ENCODE measurements around the gene NACC1.

Gene NACC1

DNA sequence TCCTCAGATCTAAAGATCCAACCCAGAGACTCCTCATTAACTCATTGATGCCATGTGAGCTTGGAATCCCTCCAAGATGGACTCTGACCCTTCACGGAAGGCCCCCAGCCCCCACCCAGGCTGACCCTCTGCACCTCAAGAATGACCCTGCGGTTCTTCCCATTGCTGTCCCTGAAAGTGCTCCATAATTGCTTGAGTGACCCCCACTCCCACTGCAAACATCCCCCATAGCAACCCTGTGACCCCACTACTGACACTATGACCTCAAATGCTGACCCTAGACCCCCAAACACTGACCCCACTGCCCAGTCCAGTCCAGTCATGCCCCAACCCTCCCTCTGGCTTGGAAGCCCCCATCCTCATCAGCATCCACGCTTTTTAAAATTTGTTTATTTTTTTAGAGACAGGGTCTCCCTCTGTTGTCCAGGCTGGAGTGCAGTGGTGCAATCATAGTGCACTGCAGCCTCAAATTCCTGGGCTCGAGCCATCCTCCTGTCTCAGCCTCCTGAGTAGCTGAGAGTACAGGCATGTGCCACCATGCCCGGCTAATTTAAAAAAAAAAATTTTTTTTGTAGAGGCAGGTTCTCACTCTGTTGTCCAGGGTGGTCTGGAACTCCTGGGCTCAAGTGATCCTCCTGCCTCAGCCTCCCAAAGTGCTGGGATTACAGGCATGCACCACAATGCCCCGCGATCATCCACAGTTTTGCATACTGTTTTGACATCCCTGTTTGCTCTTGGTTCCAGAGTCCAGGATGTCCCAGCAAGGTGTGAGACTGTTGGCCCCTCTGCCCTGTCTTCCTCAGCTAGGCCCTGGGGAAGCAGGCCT is 16.3 kb upstream of the NACC1 start:
- no peak overlapping the region for H3K27ac ChIP-seq (ENCODE audit: low read length)

DNA sequence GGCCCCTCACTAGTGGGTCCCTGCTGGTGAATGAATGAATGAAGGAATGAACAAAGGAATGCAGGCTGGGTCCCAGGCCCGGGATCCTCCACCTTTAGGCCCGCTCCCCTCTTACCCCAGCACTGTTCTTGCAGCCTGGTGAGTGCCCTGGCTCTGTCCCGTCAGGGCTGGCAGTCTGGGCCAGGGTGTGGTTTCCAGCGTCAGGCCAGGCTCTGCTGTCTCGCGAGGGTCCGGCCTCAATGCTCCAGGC is 15.7 kb upstream of the NACC1 start:
- Histone ChIP-seq H3K9me3 (ENCODE audit: insufficient read depth, low read length, severe bottlenecking) (no peaks in the 10 kb centered on the region), H2AFZ (ENCODE audit: low read depth, low read length) (peak overlapping the region; percentile 30; the same call in 1 of the 2 replicates), H3K4me1 (ENCODE audit: insufficient read depth, low read length) (peaks cover 36% of the 10 kb centered on the region), H3K9ac (ENCODE audit: low read depth, low read length) (peak overlapping the region; percentile 44; the same call in 1 of the 2 replicates), H4K20me1 (ENCODE audit: insufficient read depth, low read length) (no peaks in the 10 kb centered on the region), H3K4me3 (ENCODE audit: low read depth in 1 of 2, low read length in 2 of 2) (peak overlapping the region in 1 of 2 experiments; percentile 48; a peak in 2 of 4 replicates), H3K79me2 (ENCODE audit: insufficient read depth, low read length) (no peaks in the 10 kb centered on the region), H3K27me3 (ENCODE audit: insufficient read depth, low read length, poor library complexity) (peaks cover 9% of the 10 kb centered on the region), H3K27ac (ENCODE audit: low read length) (no peak overlapping the region), H3K36me3 (ENCODE audit: insufficient read depth, low read length) (peaks cover 2% of the 10 kb centered on the region), H3K4me2 (ENCODE audit: insufficient read depth, low read length) (peak overlapping the region; percentile 55)
- TF ChIP-seq, protein P1, sequence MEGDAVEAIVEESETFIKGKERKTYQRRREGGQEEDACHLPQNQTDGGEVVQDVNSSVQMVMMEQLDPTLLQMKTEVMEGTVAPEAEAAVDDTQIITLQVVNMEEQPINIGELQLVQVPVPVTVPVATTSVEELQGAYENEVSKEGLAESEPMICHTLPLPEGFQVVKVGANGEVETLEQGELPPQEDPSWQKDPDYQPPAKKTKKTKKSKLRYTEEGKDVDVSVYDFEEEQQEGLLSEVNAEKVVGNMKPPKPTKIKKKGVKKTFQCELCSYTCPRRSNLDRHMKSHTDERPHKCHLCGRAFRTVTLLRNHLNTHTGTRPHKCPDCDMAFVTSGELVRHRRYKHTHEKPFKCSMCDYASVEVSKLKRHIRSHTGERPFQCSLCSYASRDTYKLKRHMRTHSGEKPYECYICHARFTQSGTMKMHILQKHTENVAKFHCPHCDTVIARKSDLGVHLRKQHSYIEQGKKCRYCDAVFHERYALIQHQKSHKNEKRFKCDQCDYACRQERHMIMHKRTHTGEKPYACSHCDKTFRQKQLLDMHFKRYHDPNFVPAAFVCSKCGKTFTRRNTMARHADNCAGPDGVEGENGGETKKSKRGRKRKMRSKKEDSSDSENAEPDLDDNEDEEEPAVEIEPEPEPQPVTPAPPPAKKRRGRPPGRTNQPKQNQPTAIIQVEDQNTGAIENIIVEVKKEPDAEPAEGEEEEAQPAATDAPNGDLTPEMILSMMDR (IDR thresholded peaks at IDR 0.05; ENCODE audit: borderline replicate concordance, extremely low read depth, low read length, poor library complexity, severe bottlenecking), result no peak
- no peak for TF ChIP-seq EZH2 (IDR thresholded peaks at IDR 0.05; ENCODE audit: borderline replicate concordance, low read depth, low read length, severe bottlenecking)
- ATAC-seq (ENCODE audit: insufficient read depth, low read depth), result no peak
- DNase-seq, result no peak

More for the DNA sequence above, 16.3 kb upstream of the NACC1 start:
- no peak for DNase-seq
- H2AFZ ChIP-seq (ENCODE audit: low read depth, low read length), result peak overlapping the region; percentile 30; the same call in 1 of the 2 replicates
- ATAC-seq (ENCODE audit: insufficient read depth, low read depth), result no peak
- peak overlapping the region; percentile 55 for H3K4me2 ChIP-seq (ENCODE audit: insufficient read depth, low read length)
- H3K36me3 ChIP-seq (ENCODE audit: insufficient read depth, low read length), result no peaks in the 10 kb centered on the region; the same call in 1 of the 2 replicates
- H3K4me1 ChIP-seq (ENCODE audit: insufficient read depth, low read length), result peaks cover 36% of the 10 kb centered on the region
- H3K79me2 ChIP-seq (ENCODE audit: insufficient read depth, low read length), result no peaks in the 10 kb centered on the region
- TF ChIP-seq, protein P1 (IDR thresholded peaks at IDR 0.05; ENCODE audit: borderline replicate concordance, extremely low read depth, low read length, poor library complexity, severe bottlenecking), result no peak
- TF ChIP-seq EZH2 (IDR thresholded peaks at IDR 0.05; ENCODE audit: borderline replicate concordance, low read depth, low read length, severe bottlenecking), result no peak
- H3K9me3 ChIP-seq (ENCODE audit: insufficient read depth, low read length, severe bottlenecking), result no peaks in the 10 kb centered on the region
- H3K9ac ChIP-seq (ENCODE audit: low read depth, low read length), result peak overlapping the region; percentile 44; the same call in 1 of the 2 replicates
- H3K27me3 ChIP-seq (ENCODE audit: insufficient read depth, low read length, poor library complexity), result peaks cover 9% of the 10 kb centered on the region
- no peaks in the 10 kb centered on the region for H4K20me1 ChIP-seq (ENCODE audit: insufficient read depth, low read length)
- H3K4me3 ChIP-seq (ENCODE audit: low read depth in 1 of 2, low read length in 2 of 2), result peak overlapping the region in 1 of 2 experiments; percentile 48; a peak in 2 of 4 replicates

DNA sequence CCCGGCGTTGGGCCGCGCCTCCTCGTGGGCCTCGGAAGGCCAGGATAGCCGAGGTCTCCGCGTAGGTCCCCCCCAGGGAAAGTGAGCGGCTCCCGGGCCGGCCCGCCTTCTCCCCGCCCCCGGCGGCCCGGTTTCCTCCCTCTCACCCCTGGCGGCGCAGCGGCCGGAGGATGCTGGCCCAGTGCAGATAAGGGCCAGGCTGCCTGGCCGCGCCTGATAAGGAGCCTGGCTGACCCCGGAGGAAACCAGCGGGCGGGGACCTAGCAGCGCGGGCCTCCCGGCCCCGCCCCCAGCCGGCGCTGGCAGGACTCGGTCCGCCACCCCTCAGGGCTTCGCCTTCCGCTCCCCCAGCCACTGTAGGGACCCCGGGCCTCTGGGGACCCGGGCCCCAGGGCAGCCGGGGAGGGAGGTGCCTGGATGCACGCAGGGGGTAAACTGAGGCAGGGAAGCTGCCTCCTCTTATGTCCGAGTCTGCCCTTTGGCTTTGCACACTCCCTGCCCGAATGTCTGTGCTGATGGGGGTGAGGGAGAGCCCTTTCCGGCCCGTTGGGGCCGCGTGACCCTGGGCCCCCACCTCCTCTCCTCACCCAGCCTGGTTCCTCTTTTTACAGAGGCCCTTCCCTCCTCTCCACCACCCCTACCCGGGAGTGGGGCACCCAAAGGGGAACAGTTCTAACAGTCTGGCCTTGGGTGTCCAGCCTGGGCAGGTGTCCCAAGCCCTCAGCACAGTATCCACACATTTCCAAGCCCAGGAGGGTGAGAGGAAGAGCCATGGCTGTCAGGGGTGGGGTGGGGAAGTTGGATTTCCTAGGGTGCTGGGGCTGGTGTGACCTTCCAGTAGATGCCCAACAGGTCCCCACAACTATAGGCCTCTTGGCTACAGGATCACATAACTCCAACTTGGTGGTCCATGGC is 15.1 kb upstream of the NACC1 start, which contains the start of gene LYL1:
LYL1 (minus strand) TSS at position 193 of the 915 bp plus-strand sequence. CDS start 1,687 bp downstream, outside the sequence.
- Histone ChIP-seq H3K4me1 (ENCODE audit: insufficient read depth, low read length) (peaks cover 36% of the 10 kb centered on the region), H3K4me2 (ENCODE audit: insufficient read depth, low read length) (peak within 1 kb of the TSS; percentile 55), H2AFZ (ENCODE audit: low read depth, low read length) (peak within 1 kb of the TSS; percentile 30; the same call in 1 of the 2 replicates), H3K9ac (ENCODE audit: low read depth, low read length) (peak within 1 kb of the TSS; percentile 44; the same call in 1 of the 2 replicates), H3K4me3 (ENCODE audit: low read depth in 1 of 2, low read length in 2 of 2) (peak within 1 kb of the TSS in 1 of 2 experiments; percentile 48; a peak in 2 of 4 replicates), H3K36me3 (ENCODE audit: insufficient read depth, low read length) (peaks cover 6% of the 10 kb centered on the region), H4K20me1 (ENCODE audit: insufficient read depth, low read length) (no peaks in the 10 kb centered on the region), H3K9me3 (ENCODE audit: insufficient read depth, low read length, severe bottlenecking) (no peaks in the 10 kb centered on the region), H3K27me3 (ENCODE audit: insufficient read depth, low read length, poor library complexity) (peaks cover 9% of the 10 kb centered on the region), H3K27ac (ENCODE audit: low read length) (no peak within 1 kb of the TSS), H3K79me2 (ENCODE audit: insufficient read depth, low read length) (no peaks in the 10 kb centered on the region)
- TF ChIP-seq EZH2 (IDR thresholded peaks at IDR 0.05; ENCODE audit: borderline replicate concordance, low read depth, low read length, severe bottlenecking), result peak; percentile 53
- TF ChIP-seq, protein P1 (IDR thresholded peaks at IDR 0.05; ENCODE audit: borderline replicate concordance, extremely low read depth, low read length, poor library complexity, severe bottlenecking), result no peak
- ATAC-seq (ENCODE audit: insufficient read depth, low read depth) (no peak), DNase-seq (no peak)

All from DND-41 (cell line).